Activated CD4-positive, alpha-beta T cell treated with anti-CD3 and anti-CD28 coated beads, Interleukin-2, amount 50 U/mL, for 4 hours (primary cell): ENCODE data around the gene CLDN12.

ENCODE experiments used
- DNase-seq, 2 experiments: peaks; one replicate each; pipeline ENCODE4 v3.0.0-alpha.2; 2020

CLDN12 gene

GRCh38 chr7:90403174-90404113, at the start of gene CLDN12:
Gene CLDN12 (plus strand): TSS chr7:90403461. CDS start chr7:90412677, 9,216 bp downstream.
- DNase-seq = peak; percentile 51 to 56

GRCh38 chr7:90383422-90383821, 19.8 kb upstream of the CLDN12 start:
- DNase-seq = no peak

GRCh38 chr7:90383861-90384260, 19.4 kb upstream of the CLDN12 start:
- no peak for DNase-seq

- DNase-seq = no peak
These were observed 18.8 kb upstream of the CLDN12 start for GRCh38 chr7:90384433-90384832.

GRCh38 chr7:90387470-90388240, 15.6 kb upstream of the CLDN12 start:
- no peak for DNase-seq

- no peak for DNase-seq
These were observed 12.3 kb upstream of the CLDN12 start for GRCh38 chr7:90390926-90391325.

- DNase-seq = no peak
These were observed 11.8 kb upstream of the CLDN12 start for GRCh38 chr7:90391488-90391887.

- DNase-seq = no peak
These were observed 6.8 kb upstream of the CLDN12 start for GRCh38 chr7:90396420-90396819.

GRCh38 chr7:90401989-90402388, 1.3 kb upstream of the CLDN12 start:
- no peak for DNase-seq

- no peak for DNase-seq
These were observed 482 bp upstream of the CLDN12 start for GRCh38 chr7:90402785-90403173.

- DNase-seq = no peak
These were observed 1.5 kb downstream of the CLDN12 start for GRCh38 chr7:90404777-90405176.

GRCh38 chr7:90407484-90407821, 4.2 kb downstream of the CLDN12 start:
- DNase-seq = no peak

- no peak for DNase-seq
These were observed 4.9 kb downstream of the CLDN12 start for GRCh38 chr7:90408142-90408541.

- DNase-seq = no peak
These were observed 6.4 kb downstream of the CLDN12 start for GRCh38 chr7:90409667-90410066.

- no peak for DNase-seq
These were observed 8.2 kb downstream of the CLDN12 start for GRCh38 chr7:90411510-90411909.

- no peak for DNase-seq
These were observed 9.4 kb downstream of the CLDN12 start for GRCh38 chr7:90412458-90413184.

- DNase-seq = no peak
These were observed 9.9 kb downstream of the CLDN12 start for GRCh38 chr7:90413185-90413528.

GRCh38 chr7:90421651-90422050, 18.4 kb downstream of the CLDN12 start:
- no peak for DNase-seq

GRCh38 chr7:90424720-90425119, 21.5 kb downstream of the CLDN12 start:
- DNase-seq = no peak

GRCh38 chr7:90425376-90425775, 22.1 kb downstream of the CLDN12 start:
- DNase-seq = no peak

GRCh38 chr7:90430614-90431460, 27.6 kb downstream of the CLDN12 start:
- DNase-seq = no peak

GRCh38 chr7:90432752-90433151, 29.5 kb downstream of the CLDN12 start:
- no peak for DNase-seq

- no peak for DNase-seq
These were observed 30.0 kb downstream of the CLDN12 start for GRCh38 chr7:90433221-90433620.
